Subcutaneous adipose tissue (tissue), 4 donors: ENCODE measurements around the gene EME1. TPM values are rescaled to one million over a fixed set of nuclear protein-coding genes. Genes with fewer than 3 reads are reported as not detected.

Experiments
- total RNA-seq, 4 donors: library from RNA; depleted of rRNA; stranded (reverse); fragments of >200 nt; gene quantifications; one replicate each; pipeline ENCODE4 v1.1.0, GENCODE V29; 2016
- TF ChIP-seq, protein P1 (sequence below): fragments of 450-650 bp; IDR thresholded peaks from one replicate; pipeline ENCODE4 v1.5.1; 2016; ENCODE audit warnings: low read depth, mild to moderate bottlenecking, control low read depth, antibody characterized with exemption, moderate library complexity

The EME1 gene, protein sequence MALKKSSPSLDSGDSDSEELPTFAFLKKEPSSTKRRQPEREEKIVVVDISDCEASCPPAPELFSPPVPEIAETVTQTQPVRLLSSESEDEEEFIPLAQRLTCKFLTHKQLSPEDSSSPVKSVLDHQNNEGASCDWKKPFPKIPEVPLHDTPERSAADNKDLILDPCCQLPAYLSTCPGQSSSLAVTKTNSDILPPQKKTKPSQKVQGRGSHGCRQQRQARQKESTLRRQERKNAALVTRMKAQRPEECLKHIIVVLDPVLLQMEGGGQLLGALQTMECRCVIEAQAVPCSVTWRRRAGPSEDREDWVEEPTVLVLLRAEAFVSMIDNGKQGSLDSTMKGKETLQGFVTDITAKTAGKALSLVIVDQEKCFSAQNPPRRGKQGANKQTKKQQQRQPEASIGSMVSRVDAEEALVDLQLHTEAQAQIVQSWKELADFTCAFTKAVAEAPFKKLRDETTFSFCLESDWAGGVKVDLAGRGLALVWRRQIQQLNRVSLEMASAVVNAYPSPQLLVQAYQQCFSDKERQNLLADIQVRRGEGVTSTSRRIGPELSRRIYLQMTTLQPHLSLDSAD
- total RNA-seq: 1 to 10 TPM in 2 of 4 donors, under 1 TPM in 1, not detected in 1; 0.88 to 1.3 (median 1.2) TPM

DNA sequence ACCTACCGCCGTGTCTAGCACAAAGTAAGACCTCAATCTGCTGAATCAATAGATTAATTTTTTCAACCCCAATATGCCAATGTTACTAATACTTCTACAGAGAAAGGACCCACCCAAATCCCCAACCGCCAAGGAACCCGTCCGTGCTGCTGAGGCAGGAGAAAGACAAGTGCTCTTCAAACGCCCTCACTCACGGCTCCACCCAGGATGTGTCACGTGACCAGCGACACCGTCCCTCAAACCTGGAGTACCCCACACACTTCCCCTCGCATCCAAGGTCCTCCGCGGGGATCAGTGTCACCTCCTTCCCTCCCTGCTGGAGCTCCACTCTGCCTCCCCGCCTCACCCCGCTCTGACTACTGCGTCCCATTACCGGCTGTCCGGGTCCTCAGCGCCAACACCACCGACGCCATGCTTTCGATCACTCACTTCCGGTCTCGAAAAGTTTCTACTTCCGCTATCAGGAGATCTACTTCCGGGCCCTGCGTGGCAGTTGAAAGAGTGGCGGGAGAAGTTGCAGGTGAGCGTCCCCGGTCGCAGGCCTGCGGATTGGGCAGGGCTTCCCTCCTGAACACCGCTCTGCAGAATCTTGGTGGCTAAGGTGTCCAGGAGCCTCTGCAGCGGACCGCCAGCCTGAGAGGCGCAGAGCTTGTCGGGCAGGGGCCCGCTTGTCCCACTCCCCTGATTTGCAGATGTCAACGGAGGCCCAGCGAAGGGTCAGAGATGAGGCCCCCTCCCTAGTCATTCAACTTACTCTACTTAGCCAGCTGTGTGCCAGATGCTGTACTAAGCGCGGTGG, at the start of gene EME1, which contains the start of gene MRPL27:
TSS of gene EME1 (plus strand) at position 472 of the 799 bp plus-strand sequence. CDS start 1,980 bp downstream, outside the sequence.
TSS of gene MRPL27 (minus strand) at position 427 of the 799 bp plus-strand sequence. CDS start at position 413, 14 bp downstream.
- TF ChIP-seq, protein P1, sequence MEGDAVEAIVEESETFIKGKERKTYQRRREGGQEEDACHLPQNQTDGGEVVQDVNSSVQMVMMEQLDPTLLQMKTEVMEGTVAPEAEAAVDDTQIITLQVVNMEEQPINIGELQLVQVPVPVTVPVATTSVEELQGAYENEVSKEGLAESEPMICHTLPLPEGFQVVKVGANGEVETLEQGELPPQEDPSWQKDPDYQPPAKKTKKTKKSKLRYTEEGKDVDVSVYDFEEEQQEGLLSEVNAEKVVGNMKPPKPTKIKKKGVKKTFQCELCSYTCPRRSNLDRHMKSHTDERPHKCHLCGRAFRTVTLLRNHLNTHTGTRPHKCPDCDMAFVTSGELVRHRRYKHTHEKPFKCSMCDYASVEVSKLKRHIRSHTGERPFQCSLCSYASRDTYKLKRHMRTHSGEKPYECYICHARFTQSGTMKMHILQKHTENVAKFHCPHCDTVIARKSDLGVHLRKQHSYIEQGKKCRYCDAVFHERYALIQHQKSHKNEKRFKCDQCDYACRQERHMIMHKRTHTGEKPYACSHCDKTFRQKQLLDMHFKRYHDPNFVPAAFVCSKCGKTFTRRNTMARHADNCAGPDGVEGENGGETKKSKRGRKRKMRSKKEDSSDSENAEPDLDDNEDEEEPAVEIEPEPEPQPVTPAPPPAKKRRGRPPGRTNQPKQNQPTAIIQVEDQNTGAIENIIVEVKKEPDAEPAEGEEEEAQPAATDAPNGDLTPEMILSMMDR: no peak

- TF ChIP-seq, protein P1: no peak
Measured at GRCh38 chr17:50325906-50326305, 47.1 kb upstream of the EME1 start.

DNA sequence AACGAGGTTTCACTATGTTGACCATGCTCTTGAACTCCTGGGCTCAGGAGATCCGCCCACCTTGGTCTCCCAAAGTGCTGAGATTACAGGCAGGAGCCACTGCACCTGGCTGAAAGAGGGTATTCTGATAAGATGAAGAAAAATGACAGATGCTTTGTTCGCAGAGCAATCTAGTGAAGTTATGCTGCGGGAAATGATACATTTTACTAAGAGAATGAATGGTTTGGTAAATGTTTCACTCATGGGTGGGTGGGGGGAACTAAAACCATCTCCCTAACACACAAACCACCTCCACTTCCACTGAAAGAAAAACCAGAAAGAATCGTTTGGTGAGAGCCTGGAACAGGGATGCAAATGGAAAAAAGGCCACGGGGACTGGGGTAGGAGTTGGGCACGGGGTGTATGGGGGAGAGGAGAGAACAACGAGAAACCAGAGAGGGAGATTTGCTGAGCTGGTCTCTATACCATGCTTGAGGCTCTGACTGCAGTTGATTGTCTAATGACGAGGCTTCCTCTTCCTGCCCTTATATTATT, 46.1 kb upstream of the EME1 start:
- TF ChIP-seq, protein P1: no peak

DNA sequence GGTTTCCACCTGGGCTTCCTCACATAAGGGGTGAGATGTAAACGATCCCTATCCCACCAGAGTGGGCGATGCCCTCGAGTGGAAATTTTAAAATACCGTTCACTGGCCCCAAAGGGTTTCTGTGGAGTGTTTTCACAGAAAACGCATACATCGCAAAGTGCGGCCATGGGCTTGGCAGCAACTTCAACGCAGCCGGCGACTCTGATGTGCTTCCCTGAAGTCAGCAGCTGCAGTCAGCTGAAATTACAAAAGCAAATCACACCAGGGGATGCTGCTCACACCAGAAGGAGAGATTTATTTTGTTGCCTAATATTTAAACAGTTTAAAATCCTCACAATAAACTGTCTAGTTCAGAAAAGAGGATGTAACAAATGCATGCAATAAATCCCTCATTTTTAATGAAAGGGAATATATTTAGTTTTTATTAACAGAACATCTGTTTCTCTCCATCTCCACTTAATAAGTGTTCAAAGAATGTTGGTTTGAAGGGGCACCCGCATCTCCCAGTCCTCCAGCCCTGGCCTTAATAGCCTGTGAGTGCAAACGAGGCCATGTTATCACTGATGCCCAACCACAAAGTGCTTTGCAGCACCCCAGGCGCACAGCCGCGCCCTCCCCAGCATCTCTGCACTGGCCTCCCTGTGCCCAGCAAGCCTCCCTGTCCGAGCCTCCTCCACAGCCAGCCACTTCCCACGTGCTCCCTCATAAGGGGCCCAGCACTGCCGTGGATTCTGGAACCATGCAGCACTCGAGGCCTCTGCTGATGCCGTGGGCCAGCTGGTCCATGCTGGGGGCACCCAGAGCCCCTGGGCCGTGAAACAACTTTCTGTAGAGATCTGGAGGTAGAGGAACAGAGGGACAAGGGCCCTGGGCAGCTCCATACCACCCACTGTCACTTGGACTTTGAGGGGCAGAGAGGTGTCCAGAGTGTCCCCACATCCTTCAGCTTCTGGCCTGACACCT, 44.4 kb upstream of the EME1 start:
- TF ChIP-seq, protein P1: no peak

DNA sequence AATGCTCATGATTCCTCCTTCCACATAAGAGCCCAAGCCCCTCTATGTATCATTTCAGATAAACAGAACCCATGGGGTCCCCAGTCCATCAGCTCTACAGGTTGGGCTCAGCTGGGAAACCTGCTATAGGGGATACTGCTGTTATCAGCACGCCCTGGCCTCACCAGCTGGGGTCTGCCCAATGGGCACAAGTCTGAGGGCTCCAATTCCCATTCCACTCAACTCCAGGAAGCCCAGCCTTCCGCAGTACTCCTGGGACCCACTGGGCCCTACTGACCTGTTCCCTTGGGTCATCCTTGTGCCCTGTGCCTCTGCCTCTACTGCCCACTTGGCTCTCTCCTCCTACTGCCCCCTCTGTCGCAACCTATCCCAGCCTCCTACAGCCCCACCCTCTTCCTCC, 43.3 kb upstream of the EME1 start:
- TF ChIP-seq, protein P1: no peak

GRCh38 chr17:50330151-50330775, 42.8 kb upstream of the EME1 start:
- TF ChIP-seq, protein P1: no peak
